ENCODE measurements around the gene ARR3.
"Not testable (repeated sequence)": the region's sequence is repeated elsewhere in the genome, so short reads cannot be mapped to it uniquely, and the experiment has no call there.

ARR3 gene

DNA sequence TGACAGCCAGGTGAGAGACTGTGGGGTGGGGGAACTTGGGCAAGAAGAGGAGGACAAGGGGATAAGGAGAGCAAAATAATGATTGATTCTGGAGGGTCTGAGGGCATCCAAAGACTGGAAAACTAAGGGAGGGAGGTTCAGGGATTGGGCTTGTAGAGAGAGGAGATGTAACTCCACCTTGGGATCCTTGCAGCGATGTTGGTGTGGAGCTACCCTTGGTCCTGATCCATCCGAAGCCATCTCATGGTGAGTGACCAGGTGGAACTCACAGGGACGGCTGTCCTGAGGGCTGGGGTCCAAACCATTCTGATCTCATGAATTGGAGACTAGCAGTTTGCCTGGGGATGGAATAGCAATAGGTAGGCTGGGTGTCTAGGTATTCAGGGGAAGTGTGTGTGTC is 12.4 kb downstream of the ARR3 start:
- no peak for DNase-seq (ENCODE audit: low read depth in 2 of 2)

DNA sequence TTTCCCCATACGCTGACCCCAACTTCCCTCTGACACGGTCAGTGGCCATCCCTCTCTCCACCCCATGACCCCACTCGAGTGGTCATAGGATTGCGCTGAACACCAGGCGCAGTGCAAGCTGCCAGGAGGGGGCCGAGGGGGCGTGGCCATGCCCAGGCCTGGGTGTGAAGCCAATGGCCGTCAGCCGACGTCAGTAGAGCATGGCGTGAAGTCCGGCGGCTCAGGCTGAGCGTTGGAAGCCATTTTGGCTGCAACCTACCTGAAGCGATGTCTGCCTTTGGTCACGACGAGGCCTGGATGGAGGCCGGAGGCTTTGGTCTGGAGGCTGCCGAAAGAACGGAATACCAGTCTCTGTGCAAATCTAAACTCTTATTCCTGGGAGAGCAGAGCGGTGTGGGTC is 13.8 kb downstream of the ARR3 start, which contains the start of gene RAB41:
Gene RAB41 (plus strand): TSS at position 222 of the 400 bp plus-strand sequence. CDS start 46 bp downstream, at position 268.
- DNase-seq (ENCODE audit: low read depth in 2 of 2) = no peak

DNA sequence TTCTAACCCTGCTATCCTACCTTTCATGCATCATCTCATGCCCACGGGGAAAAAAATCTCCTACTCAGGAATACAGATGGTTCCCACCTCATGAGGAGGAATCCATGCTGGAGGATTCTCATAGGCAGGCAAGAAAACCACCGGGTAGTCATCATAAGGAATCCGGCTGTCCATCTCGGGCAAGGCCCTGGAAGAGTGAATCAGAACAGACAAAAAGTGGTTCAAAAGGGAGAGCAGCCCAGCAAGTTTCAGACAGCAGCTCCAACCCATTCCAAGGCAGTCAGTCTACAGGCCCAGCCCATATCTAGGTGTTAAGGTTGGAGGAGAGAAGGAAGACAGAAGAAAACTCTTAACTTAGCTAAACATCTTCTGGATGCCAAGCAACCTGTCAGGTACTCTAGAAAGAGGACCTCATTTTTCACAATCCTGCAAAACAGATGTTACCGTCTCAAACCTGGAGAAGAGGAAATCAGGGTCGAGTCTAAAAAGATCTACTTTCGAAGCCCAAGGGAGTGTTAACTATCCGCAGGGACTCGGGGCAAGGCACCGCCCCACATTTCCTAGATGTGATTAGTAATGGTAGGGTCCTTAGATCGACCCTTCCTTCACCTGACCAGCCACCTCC is 21.1 kb downstream of the ARR3 start:
- no peak for DNase-seq (ENCODE audit: low read depth in 2 of 2)

DNA sequence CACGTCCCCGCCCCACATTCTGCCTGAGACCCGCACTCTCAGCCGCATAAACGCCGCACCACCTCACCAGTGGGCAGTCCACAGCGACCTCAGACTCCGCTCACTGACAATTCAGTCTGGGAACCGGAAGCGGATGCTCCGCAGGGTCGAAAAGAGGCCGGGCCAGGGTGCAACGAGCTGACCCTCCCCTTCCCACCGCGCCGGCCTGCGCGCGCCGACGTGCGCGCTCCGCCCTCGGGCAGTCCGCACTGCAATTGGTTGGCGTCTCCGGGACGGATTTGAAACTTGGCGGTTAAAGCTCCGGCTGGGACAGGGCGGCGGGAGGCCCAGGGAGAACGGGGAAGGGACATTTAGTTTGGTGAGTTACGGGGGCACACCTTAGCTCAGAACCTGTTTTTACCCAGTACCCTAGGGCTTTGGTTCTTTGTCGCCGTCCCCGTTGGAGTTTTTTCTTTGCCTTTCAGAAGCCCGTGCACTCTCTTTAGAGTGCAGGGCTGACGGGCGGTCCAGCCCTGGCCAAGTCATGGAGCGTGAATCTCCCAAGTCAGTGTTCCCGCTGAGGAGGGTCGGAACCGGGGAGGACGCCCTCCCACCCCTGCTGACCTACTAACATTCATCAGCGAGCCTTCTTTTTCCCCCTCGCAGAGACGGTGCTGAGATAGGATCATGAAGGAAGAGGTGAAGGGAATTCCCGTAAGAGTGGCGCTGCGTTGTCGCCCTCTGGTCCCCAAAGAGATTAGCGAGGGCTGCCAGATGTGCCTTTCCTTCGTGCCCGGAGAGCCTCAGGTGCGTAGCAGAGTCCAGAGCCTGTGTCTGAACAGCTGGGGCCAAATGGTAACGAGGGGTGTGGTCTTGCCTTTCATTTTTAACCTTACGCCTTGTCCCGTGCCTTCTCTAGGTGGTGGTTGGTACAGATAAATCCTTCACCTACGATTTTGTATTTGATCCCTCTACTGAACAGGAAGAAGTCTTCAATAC is 21.9 kb downstream of the ARR3 start, which contains the start of the genes KIF4A and PDZD11:
Gene KIF4A (plus strand): TSS at position 312 of the 978 bp plus-strand sequence. CDS start 355 bp downstream, at position 667.
Gene PDZD11 (minus strand): TSS at position 135 of the 978 bp plus-strand sequence. CDS start 586 bp downstream, outside the sequence.
- peak; percentile 61 to 76 for DNase-seq (ENCODE audit: low read depth in 2 of 2)

DNA sequence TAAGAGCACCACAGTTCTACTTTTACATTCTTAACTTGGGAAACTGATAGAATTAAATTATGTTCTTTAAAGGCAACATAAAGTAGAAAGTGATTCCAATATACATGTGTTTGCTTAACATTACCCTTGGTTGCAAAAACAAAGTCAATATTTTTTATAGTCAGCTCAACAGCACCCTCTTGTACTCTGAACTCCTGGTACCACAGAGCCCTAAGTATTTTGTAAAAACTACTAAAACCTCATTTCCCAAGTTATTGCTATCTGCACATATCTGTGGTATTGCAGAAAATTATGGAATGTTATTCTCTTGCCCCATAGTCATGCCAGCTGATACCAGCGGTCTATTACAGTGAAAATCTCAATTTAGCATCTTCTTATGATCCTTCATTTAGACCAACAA is 24.7 kb downstream of the ARR3 start:
- DNase-seq (ENCODE audit: low read depth in 2 of 2) = no peak

DNA sequence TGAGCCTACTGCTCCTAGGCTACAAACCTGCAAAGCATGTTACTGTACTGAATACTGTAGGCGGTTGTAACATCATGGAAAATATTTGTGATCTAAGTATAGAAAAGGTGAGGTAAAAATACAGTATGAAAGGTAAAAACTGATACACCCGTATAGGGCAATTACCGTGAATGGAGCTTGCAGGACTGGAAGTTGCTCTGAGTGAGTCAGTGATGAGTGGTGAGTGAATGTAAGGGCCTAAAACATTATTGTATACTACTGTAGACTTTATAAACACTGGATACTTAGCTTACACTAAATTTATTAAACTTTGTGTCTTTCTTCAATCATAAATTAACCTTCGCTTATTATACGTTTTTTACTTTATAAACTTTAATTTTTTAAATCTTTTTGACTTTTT is 25.5 kb downstream of the ARR3 start:
- DNase-seq (ENCODE audit: low read depth in 2 of 2) = no peak

DNA sequence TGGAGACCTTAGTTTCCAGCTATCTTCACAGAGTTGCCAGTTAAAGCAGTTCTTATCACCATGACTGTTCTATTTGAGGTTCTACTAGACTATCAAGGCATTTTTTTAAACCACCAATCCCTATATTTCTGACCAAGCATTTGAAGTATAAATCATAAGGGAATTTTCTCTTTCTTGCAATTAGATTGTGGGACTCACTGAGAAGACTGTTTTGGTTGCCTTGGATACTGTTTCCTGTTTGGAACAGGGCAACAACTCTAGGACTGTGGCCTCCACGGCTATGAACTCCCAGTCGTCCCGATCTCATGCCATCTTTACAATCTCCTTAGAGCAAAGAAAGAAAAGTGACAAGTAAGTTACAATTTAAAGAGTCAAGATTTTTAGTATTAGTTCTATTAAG is 33.6 kb downstream of the ARR3 start:
- DNase-seq (ENCODE audit: low read depth in 2 of 2) = no peak

DNA sequence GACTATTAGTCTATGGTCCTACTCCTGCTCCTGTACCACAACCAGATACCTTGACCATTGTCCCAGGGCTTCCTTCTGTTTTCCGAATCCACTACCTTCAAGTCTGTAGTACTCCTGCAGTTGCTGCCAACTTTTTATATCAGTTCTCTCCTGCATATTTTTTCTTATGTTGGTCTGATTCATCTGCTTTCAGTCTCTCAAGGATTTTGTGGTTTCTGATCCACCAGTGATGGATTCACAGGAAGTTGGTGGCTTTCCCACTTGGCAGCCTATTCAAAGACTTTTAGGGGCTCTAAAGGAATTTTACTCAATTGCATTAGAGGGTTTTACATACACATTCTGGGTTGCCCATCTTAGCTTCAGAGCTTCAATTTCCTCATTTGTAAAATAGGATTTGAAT is 45.4 kb downstream of the ARR3 start:
- no peak for DNase-seq (ENCODE audit: low read depth in 2 of 2)

DNA sequence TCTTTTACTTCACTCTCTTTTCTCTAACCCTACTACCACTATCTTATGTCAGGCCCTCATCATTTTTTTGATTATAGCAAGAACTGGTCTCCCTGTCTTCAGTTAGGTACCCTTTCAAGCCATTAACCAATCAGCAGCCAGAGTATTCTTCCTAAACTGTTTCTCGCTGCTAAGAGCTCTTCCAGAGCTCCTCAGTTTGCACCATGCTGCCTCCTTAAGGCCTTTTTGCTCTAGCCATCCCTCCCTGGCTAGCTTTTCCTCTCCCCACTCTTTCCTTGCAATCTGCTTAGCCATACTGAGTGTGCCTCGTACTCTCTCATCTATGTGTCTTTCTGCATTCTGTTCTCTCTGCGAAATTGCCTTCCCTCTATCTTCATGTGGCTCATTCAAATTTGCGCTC is 54.6 kb downstream of the ARR3 start:
- no peak for DNase-seq (ENCODE audit: low read depth in 2 of 2)

DNA sequence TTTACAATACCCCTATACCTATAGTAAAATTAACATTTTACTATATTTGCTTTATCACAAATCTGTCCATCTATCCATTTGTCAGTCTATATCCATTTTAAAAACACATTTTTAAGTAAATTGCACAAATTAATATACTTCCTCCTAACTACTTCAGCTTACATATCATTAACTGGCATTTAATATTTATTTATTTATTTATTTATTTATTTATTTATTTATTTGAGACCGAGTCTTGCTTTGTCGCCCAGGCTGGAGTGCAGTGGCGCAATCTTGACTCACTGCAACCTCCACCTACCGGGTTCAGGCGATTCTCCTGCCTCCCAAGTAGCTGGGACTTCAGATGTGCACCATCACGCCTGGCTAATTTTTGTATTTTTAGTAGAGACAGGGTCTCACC is 55.5 kb downstream of the ARR3 start:
- not testable (repeated sequence) for DNase-seq (ENCODE audit: low read depth in 2 of 2)

DNA sequence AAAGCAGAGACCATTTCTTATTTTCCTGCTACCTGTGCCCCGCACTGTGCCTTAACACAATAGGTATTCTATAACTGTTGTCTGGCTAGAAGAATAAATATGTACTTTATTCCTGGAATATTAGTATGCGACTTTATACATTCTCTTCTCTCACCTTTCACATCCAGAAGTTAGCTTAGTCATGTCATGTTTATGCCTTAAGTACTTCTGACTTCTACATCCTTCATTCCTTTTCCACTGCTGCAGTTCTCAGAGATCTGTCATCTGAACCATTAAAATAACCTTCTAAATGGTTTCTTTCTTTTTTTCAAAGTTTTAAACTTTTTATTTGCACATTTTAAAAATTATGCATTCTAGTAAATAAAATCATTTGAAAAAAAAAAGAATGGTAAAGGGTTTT is 56.2 kb downstream of the ARR3 start:
- no peak for DNase-seq (ENCODE audit: low read depth in 2 of 2)

DNA sequence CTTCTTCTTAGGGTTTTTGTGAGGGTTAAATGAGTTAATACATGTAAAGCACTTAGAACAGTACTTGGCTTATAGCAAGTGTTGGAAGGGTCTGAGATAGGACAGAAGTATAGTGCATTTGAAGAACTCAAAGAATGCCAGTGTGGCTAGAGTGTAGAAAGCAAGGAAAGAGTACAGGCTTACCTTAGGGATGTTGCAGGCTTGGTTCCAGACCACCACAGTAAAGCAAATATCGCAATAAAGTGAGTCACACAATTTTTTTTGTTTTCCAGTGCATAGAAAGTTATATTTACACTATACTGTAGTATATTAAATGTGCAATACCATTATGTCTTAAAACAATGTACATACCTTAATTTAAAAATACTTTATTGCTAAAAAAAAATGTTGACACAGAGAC is 63.0 kb downstream of the ARR3 start:
- no peak for DNase-seq (ENCODE audit: low read depth in 2 of 2)

Data from stimulated activated CD4-positive, alpha-beta T cell treated with anti-CD3 and anti-CD28 coated beads, Interleukin-4, amount 100 ng/mL, for 48 hours (primary cell).